Vagina (tissue), 2 donors: ENCODE results near the gene CD300A.

Experiments
- CTCF ChIP-seq, 3 experiments: fragments of 450-650 bp in 2 of 3; fragments of 200-600 bp in 1 of 3; sonication (generic) in 1 of 3; IDR thresholded peaks; one replicate each; pipeline ENCODE4 v1.5.1; 2017 to 2019; ENCODE audit warnings: antibody characterized with exemption in 3 of 3, mild to moderate bottlenecking in 2 of 3, moderate library complexity in 2 of 3
- POLR2A ChIP-seq, 2 donors: fragments of 450-650 bp; IDR thresholded peaks; one replicate each; pipeline ENCODE4 v1.6.1; 2017; ENCODE audit warnings: antibody characterized with exemption in 2 of 2, mild to moderate bottlenecking in 2 of 2, moderate library complexity in 2 of 2

GRCh38 chr17:74426551-74427047, 39.8 kb upstream of the CD300A start:
- TF ChIP-seq CTCF (IDR thresholded peaks at IDR 0.05): no peak
- no peak for TF ChIP-seq POLR2A (IDR thresholded peaks at IDR 0.05)
